ENCODE data around the gene TEX22. TPM values are rescaled to one million over a fixed set of nuclear protein-coding genes. Genes with fewer than 3 reads are reported as not detected.

TEX22 gene
- total RNA-seq, 1 donor from 2014 or later = 5.7 TPM

DNA sequence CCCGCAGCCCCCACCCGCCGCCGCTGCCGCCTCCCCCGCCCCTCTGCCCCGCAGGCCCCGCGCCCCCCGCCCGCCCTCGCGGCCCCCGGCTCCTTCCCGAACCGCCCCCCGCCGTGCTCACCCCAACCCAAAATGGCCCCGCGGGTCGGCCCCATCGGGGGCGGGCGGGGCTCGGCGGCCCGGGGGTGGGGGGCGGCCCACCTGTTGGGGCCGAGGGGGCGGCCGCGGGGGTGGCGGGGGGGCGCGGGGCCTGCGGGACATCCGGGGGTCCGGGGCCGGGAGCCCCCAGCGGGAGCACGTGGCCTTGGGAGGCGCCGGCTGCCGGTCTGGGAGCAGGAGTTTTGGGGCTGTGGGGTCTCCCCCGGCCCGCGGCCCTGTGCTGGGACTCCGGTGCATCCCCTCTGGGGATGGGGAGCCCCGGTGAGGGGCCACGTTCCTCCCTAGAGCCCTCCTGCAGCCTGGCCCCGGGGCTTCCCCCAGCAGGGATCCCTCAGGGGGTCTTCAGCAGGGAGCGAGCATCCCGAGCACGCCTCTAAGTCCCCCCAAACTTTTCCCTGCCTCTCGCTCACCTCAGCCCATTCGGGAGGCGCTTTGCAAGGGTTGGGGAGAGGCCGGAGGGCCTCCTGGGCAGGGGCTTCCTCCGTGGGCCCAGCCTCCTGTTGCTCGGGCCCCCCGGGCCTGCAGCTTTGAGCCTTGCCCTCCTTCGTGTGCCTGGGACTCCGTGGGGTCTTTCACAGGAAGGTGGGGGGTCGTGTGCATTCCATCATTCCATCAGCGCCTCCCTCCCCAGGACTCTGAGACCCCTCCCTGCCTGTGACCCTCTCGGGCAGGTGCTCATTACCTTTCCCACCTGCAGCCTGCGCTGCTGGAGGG, 22.0 kb downstream of the TEX22 start:
- POLR2A ChIA-PET = no interaction called here
- intact Hi-C loops (cut with micrococcal nuclease) = no loop called here
- DNase-seq (no peak), ATAC-seq (ENCODE audit: low read depth) (peak; percentile 6)
- H3K4me1 Mint-ChIP-seq = peaks cover 27% of the 10 kb centered on the region
- H3K9me3 Mint-ChIP-seq = no peaks in the 10 kb centered on the region
- no peak for TF ChIP-seq CTCF (IDR thresholded peaks at IDR 0.05)
- H3K27ac Mint-ChIP-seq = peak overlapping the region; percentile 56
- H3K27me3 Mint-ChIP-seq = no peaks in the 10 kb centered on the region
- CTCF ChIA-PET = no interaction called here
- peak overlapping the region; percentile 86 for H3K4me3 Mint-ChIP-seq
- peaks cover 4% of the 10 kb centered on the region for H3K36me3 Mint-ChIP-seq (ENCODE audit: low read depth)

DNA sequence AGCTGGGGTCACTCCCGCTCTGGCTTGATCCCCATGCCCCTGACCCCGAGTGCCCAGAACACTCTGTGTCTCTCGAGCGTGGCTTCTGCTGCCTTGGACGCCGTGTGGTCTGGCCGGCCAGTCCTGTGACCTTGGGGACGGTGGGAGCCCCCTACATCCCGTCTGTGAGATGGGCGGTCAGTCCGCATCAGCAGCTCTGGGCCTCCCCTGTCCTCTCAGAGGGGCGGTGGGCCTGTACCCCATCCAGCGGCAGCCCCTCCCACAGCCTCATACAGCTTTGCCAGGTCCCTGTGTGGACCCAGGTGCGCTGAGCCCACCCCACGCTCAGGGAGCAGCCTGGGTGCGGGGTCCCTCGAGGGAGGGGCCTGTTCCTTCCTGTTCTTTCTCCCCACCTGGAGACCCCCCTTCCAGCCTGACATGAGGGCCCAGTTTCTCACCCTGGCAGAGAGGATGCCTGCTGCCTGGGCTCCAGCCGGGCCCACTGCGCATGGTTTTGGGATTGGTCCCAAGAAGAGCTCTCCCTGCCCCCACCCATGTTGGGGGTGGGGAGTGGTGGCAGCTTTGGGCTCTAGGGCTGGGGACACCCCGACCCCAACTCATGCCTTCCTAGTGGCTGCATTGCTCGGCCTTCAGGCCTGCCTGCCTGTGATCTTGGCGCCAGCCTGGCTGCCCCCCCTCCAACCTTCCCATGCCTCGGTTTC, 22.8 kb downstream of the TEX22 start:
- DNase-seq = no peak
- ChIA-PET CTCF (no interaction called here), POLR2A (interaction anchor here (0.5 to 0.9 kb wide), 2 partner anchors 31 to 359 kb away, joined by 3 to 7 read pairs; no protein-coding TSS in a partner anchor)
- intact Hi-C loops (cut with micrococcal nuclease) = no loop called here
- Mint-ChIP-seq H3K9me3 (no peaks in the 10 kb centered on the region), H3K36me3 (ENCODE audit: low read depth) (peaks cover 5% of the 10 kb centered on the region), H3K4me1 (peaks cover 29% of the 10 kb centered on the region), H3K4me3 (peak overlapping the region; percentile 86), H3K27me3 (no peaks in the 10 kb centered on the region), H3K27ac (peak overlapping the region; percentile 56)
- no peak for TF ChIP-seq CTCF (IDR thresholded peaks at IDR 0.05)
- ATAC-seq (ENCODE audit: low read depth) = no peak

DNA sequence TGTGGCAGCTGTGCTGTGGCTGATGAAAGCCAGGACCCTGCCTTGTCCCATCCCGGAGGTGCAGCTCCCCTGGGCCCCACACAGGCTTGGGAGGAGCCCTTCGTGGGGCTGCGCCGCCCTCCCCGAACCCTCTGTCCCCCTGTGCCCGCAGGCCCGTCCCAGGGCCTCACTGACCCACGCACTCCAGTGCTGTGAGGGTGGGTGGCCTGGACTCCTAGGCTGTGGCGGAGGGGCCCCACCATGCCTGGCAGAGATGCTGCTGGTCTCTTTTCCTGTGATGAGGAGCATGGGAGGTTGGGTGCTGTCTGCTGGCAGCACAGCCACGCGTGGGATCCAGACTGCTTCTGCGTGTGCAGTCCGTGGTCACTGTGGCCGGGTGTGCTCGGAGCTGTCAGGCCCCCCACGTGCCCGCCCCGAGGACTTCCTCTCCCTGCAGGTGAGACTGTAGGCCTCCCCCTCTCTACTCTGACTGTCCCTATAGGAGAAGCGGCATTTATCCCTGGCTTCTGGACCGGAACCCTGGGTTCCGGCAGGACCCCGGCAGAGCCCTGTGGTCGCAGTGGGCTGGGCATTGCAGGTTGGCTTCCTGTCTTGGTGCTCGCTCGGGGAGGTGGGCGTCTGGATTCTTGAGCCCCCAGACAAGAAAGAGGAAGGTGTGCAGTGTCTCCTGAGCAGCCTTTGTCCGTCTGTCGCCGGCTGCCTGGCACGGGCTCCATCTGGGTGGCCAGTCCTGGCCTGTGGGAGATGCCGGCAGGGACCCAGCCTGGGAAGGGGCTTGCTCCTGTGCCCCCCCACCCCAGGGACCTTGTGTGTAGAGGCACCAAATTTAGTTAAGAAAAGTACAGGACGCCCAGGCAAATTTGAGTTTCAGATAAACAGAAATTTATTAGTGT, 23.6 kb downstream of the TEX22 start:
- intact Hi-C loops (cut with micrococcal nuclease) = no loop called here
- H3K27me3 Mint-ChIP-seq = no peaks in the 10 kb centered on the region
- CTCF ChIA-PET = no interaction called here
- no peaks in the 10 kb centered on the region for H3K9me3 Mint-ChIP-seq
- no peak for TF ChIP-seq CTCF (IDR thresholded peaks at IDR 0.05)
- peak overlapping the region; percentile 50 for H3K27ac Mint-ChIP-seq
- peak overlapping the region; percentile 86 for H3K4me3 Mint-ChIP-seq
- peaks cover 11% of the 10 kb centered on the region for H3K36me3 Mint-ChIP-seq (ENCODE audit: low read depth)
- POLR2A ChIA-PET = interaction anchor here (0.5 to 0.9 kb wide), 4 partner anchors 32 to 405 kb away, joined by 3 to 7 read pairs (median 4); no protein-coding TSS in a partner anchor
- no peak for ATAC-seq (ENCODE audit: low read depth)
- H3K4me1 Mint-ChIP-seq = peaks cover 31% of the 10 kb centered on the region
- DNase-seq = no peak

- no peak overlapping the region for H3K4me3 Mint-ChIP-seq
- H3K27ac Mint-ChIP-seq = no peak overlapping the region
- TF ChIP-seq CTCF (IDR thresholded peaks at IDR 0.05) = no peak
- no peaks in the 10 kb centered on the region for H3K9me3 Mint-ChIP-seq
- DNase-seq (no peak), ATAC-seq (ENCODE audit: low read depth) (no peak)
- intact Hi-C loops (cut with micrococcal nuclease) = no loop called here
- H3K36me3 Mint-ChIP-seq (ENCODE audit: low read depth) = peaks cover 15% of the 10 kb centered on the region
- ChIA-PET POLR2A (interaction anchor here (0.7 kb wide), 1 partner anchor 34 kb away, joined by 6 read pairs; no protein-coding TSS in a partner anchor), CTCF (no interaction called here)
- H3K4me1 Mint-ChIP-seq = peaks cover 34% of the 10 kb centered on the region
- no peaks in the 10 kb centered on the region for H3K27me3 Mint-ChIP-seq
These were observed 24.6 kb downstream of the TEX22 start for GRCh38 chr14:105422695-105423487.
